ENCODE results near the gene PSMF1.

DNA sequence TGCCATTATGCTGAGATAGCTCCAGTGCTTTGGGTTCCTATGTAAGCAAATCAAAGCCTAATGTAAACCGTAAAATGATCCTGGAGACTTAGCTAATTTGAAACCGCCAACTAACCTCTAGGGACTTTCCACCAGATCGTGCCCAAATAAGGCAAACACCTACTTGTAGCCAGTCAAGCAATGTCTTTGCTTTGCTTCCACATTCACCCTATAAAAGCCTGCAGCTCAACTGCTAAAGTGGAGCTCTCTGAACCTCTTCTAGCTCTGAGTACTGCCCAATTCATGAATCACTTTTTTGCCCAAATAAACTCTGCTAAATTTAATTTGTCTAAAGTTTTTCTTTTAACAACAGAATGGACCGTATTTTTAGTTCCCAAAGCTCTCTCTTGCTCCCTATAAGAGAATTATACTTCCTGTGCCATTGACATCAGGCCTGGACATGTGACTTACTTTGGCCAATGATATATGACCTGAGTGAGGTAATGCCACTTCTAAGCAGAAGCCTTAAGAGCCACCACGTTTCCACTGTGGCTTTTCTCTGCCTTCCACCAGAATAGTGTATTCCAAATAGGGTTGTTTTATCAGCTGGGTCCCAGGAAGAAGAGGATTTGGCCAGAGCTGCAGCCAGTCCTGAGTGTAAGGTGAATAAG is 34.8 kb upstream of the PSMF1 start:
- TF ChIP-seq, protein P1, sequence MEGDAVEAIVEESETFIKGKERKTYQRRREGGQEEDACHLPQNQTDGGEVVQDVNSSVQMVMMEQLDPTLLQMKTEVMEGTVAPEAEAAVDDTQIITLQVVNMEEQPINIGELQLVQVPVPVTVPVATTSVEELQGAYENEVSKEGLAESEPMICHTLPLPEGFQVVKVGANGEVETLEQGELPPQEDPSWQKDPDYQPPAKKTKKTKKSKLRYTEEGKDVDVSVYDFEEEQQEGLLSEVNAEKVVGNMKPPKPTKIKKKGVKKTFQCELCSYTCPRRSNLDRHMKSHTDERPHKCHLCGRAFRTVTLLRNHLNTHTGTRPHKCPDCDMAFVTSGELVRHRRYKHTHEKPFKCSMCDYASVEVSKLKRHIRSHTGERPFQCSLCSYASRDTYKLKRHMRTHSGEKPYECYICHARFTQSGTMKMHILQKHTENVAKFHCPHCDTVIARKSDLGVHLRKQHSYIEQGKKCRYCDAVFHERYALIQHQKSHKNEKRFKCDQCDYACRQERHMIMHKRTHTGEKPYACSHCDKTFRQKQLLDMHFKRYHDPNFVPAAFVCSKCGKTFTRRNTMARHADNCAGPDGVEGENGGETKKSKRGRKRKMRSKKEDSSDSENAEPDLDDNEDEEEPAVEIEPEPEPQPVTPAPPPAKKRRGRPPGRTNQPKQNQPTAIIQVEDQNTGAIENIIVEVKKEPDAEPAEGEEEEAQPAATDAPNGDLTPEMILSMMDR (conservative IDR thresholded peaks at IDR 0.05; ENCODE audit: low read depth, low read length), result no peak
- TF ChIP-seq MXI1 (IDR thresholded peaks at IDR 0.05; ENCODE audit: borderline replicate concordance, low read depth, low read length) (no peak), RCOR1 (IDR thresholded peaks at IDR 0.05; ENCODE audit: insufficient replicate concordance, low read length) (no peak), NFE2L2 (IDR thresholded peaks at IDR 0.05; ENCODE audit: low read depth, low read length) (no peak), RAD21 (IDR thresholded peaks at IDR 0.05; ENCODE audit: low read length) (no peak), MAZ (IDR thresholded peaks at IDR 0.05; ENCODE audit: borderline replicate concordance, low read depth, low read length) (no peak), CEBPB (IDR thresholded peaks at IDR 0.05; ENCODE audit: low read depth, low read length) (no peak), RFX5 (IDR thresholded peaks at IDR 0.05; ENCODE audit: low read depth, low read length) (no peak), MAFK (IDR thresholded peaks at IDR 0.05; ENCODE audit: low read depth, low read length) (no peak), POLR2A (IDR thresholded peaks at IDR 0.05; ENCODE audit: low read depth, low read length) (no peak), SMC3 (IDR thresholded peaks at IDR 0.05; ENCODE audit: low read depth, low read length) (no peak), FOS (IDR thresholded peaks at IDR 0.05; ENCODE audit: low read depth, low read length) (no peak)
- TF ChIP-seq, protein P2, sequence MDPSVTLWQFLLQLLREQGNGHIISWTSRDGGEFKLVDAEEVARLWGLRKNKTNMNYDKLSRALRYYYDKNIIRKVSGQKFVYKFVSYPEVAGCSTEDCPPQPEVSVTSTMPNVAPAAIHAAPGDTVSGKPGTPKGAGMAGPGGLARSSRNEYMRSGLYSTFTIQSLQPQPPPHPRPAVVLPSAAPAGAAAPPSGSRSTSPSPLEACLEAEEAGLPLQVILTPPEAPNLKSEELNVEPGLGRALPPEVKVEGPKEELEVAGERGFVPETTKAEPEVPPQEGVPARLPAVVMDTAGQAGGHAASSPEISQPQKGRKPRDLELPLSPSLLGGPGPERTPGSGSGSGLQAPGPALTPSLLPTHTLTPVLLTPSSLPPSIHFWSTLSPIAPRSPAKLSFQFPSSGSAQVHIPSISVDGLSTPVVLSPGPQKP (IDR thresholded peaks at IDR 0.05; ENCODE audit: borderline replicate concordance, low read depth, low read length), result no peak
- TF ChIP-seq, protein P3, sequence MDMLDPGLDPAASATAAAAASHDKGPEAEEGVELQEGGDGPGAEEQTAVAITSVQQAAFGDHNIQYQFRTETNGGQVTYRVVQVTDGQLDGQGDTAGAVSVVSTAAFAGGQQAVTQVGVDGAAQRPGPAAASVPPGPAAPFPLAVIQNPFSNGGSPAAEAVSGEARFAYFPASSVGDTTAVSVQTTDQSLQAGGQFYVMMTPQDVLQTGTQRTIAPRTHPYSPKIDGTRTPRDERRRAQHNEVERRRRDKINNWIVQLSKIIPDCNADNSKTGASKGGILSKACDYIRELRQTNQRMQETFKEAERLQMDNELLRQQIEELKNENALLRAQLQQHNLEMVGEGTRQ (IDR thresholded peaks at IDR 0.05; ENCODE audit: low read depth, low read length), result no peak

All from IMR-90 (cell line).